ENCODE data around the gene RPS28.

- no peak for TF ChIP-seq NR3C1 (IDR thresholded peaks at IDR 0.05)
- TF ChIP-seq CTCF (IDR thresholded peaks at IDR 0.05): no peak
- TF ChIP-seq EP300 (IDR thresholded peaks at IDR 0.05): no peak
- no peak for TF ChIP-seq SMC3 (IDR thresholded peaks at IDR 0.05)
- no peak for TF ChIP-seq JUN (IDR thresholded peaks at IDR 0.05)
- no peak for TF ChIP-seq RFX5 (IDR thresholded peaks at IDR 0.05)
- TF ChIP-seq POLR2A (IDR thresholded peaks at IDR 0.05; ENCODE audit: low read length): no peak
- no peak for TF ChIP-seq BHLHE40 (IDR thresholded peaks at IDR 0.05; ENCODE audit: low read depth, low read length)
- no peak for TF ChIP-seq CBX8 (IDR thresholded peaks at IDR 0.05)
- no peak for TF ChIP-seq GATA3 (IDR thresholded peaks at IDR 0.05; ENCODE audit: borderline replicate concordance)
- no peak for TF ChIP-seq RAD21 (conservative IDR thresholded peaks at IDR 0.05 in 1 of 2, IDR thresholded peaks at IDR 0.05 in 1 of 2)
- TF ChIP-seq REST (IDR thresholded peaks at IDR 0.05): no peak
- no peak for TF ChIP-seq PBX3 (IDR thresholded peaks at IDR 0.05)
These were observed 38.9 kb downstream of the RPS28 start for GRCh38 chr19:8360196-8360595.

All from A549 (cell line).